Left lung (tissue), 10 donors: ENCODE data around the gene VPS33B. TPM values are rescaled to one million over a fixed set of nuclear protein-coding genes. Genes with fewer than 3 reads are reported as not detected.

Source experiments
- ATAC-seq: fragments of 200-7000 bp; cut with Tn5 transposase; one replicate; pipeline ENCODE4 v1.9.1; 2020; ENCODE audit warnings: moderate library complexity
- DNase-seq, 4 donors: peaks; one replicate each; pipeline ENCODE4 v3.0.0-alpha.2; 2013 to 2020
- H3K27ac ChIP-seq, 2 donors: fragments of 200-600 bp; sonication (generic) in 1 of 2; one replicate each; pipeline versions ENCODE4 v1.5.0 to v1.8.0; 2020 to 2021
- H3K27me3 ChIP-seq, 2 donors: fragments of 200-600 bp; sonication (generic) in 1 of 2; one replicate each; pipeline versions ENCODE4 v1.5.0 to v1.8.0; 2020 to 2021
- H3K36me3 ChIP-seq, 2 donors: fragments of 200-600 bp; sonication (generic) in 1 of 2; one replicate each; pipeline versions ENCODE4 v1.5.0 to v1.8.0; 2020 to 2021
- H3K4me1 ChIP-seq, 2 donors: fragments of 200-600 bp; one replicate each; pipeline ENCODE4 v1.8.0; 2021
- H3K4me3 ChIP-seq, 2 donors: fragments of 200-600 bp; sonication (generic) in 1 of 2; one replicate each; pipeline versions ENCODE4 v1.5.0 to v1.8.0; 2020 to 2021; ENCODE audit warnings: mild to moderate bottlenecking in 1 of 2
- H3K9me3 ChIP-seq, 2 donors: fragments of 200-600 bp; sonication (generic) in 1 of 2; one replicate each; pipeline versions ENCODE4 v1.5.0 to v1.8.0; 2020 to 2021
- CTCF ChIP-seq, 2 donors: fragments of 200-600 bp; sonication (generic) in 1 of 2; IDR thresholded peaks; one replicate each; pipeline versions ENCODE4 v1.5.0 to v1.8.0; 2021; ENCODE audit warnings: antibody characterized with exemption in 2 of 2
- intact Hi-C, 2 donors: fragments of 100-400 bp; cut with DNase I; formaldehyde crosslinking; loops; one replicate each; pipeline versions ENCODE4 v1.11.2 to v1.14.2; 2022
- polyA plus RNA-seq, 6 donors: library from polyadenylated mRNA; unstranded; fragments of 120-200 nt; gene quantifications; one replicate each; pipeline ENCODE4 v1.2.1, GENCODE V29; 2013; ENCODE audit not compliant: insufficient read length in 6 of 6
- total RNA-seq, 2 donors: library from RNA; stranded (reverse); fragmentation: NEBNext Ultra II Directional; extraction: Animal tissue kit (Norgen Biotek cat#: 25700); gene quantifications; one replicate each; pipeline ENCODE4 v1.2.1, GENCODE V29; 2021
- donor health status: DM: no; HTN: yes; CAD: no.
- donor health status: DM: no; HTN: no; CAD: no.

VPS33B gene
- total and polyA plus RNA-seq, 8 donors: 11.8 to 19.5 (median 18.0) TPM

- ATAC-seq: no peak
- DNase-seq: no peak
- Histone ChIP-seq H3K9me3 (no peaks in the 10 kb centered on the region), H3K27me3 (no peaks in the 10 kb centered on the region), H3K4me3 (no peak overlapping the region), H3K36me3 (no peaks in the 10 kb centered on the region), H3K27ac (no peak overlapping the region), H3K4me1 (peaks cover 0 to 20% of the 10 kb centered on the region in 2 donors)
- intact Hi-C loops: no loop called here
- no peak for TF ChIP-seq CTCF (IDR thresholded peaks at IDR 0.05)
Measured at GRCh38 chr15:90990446-90990845, 31.9 kb downstream of the VPS33B start.

DNA sequence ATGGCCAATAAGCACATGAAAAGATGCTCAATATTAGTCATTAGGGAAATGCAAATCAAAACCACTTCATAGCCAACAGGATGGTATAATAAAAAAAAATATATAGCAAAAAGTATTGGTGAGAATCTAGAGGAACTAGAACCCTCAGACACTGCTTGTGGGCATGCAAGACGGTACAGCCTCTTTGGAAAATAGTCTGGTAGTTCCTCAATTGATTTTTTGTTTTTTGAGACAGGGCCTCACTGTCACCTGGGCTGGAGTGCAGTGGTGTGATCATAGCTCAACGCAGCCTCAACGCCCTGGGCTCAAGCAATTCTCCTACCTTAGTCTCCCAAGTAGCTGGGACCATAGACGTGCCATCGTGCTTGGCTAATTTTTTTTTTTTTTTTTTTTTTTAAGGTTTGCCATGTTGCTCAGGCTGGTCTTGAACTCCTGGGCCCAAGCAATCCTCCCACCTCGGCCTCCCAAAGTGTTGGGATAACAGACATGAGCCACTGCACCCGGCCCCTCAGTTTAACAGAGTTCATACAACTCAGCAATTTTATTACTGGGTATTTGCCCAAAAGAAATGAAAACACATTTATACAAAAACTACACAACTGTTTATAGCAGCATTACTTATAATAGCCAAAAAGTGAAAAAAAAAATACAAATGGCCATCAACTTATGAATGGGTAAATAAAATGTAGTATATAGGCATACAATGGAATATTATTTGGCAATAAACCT is 33.2 kb downstream of the VPS33B start:
- no peaks in the 10 kb centered on the region for H3K27me3 ChIP-seq
- no peak overlapping the region for H3K27ac ChIP-seq
- ATAC-seq (no peak), DNase-seq (no peak)
- no peaks in the 10 kb centered on the region for H3K36me3 ChIP-seq
- intact Hi-C loops: no loop called here
- H3K9me3 ChIP-seq: no peaks in the 10 kb centered on the region
- H3K4me3 ChIP-seq: no peak overlapping the region
- TF ChIP-seq CTCF (IDR thresholded peaks at IDR 0.05): no peak
- H3K4me1 ChIP-seq: peaks cover 0 to 14% of the 10 kb centered on the region in 2 donors

- H3K27ac ChIP-seq: no peak overlapping the region
- peaks cover 0 to 14% of the 10 kb centered on the region in 2 donors for H3K4me1 ChIP-seq
- intact Hi-C loops: no loop called here
- no peaks in the 10 kb centered on the region for H3K9me3 ChIP-seq
- no peaks in the 10 kb centered on the region for H3K36me3 ChIP-seq
- no peak for TF ChIP-seq CTCF (IDR thresholded peaks at IDR 0.05)
- DNase-seq (no peak), ATAC-seq (peak; percentile 37)
- H3K4me3 ChIP-seq: no peak overlapping the region
- H3K27me3 ChIP-seq: no peaks in the 10 kb centered on the region
Measured at GRCh38 chr15:90988296-90988695, 34.1 kb downstream of the VPS33B start.

- H3K4me1 ChIP-seq: peaks cover 0 to 14% of the 10 kb centered on the region in 2 donors
- peak; percentile 40 for ATAC-seq
- DNase-seq: no peak
Measured at GRCh38 chr15:90987561-90988141, 34.7 kb downstream of the VPS33B start.

More at GRCh38 chr15:90987561-90988141, 34.7 kb downstream of the VPS33B start:
- Histone ChIP-seq H3K9me3 (no peaks in the 10 kb centered on the region), H3K36me3 (no peaks in the 10 kb centered on the region), H3K27me3 (no peaks in the 10 kb centered on the region), H3K4me3 (no peak overlapping the region), H3K27ac (no peak overlapping the region)
- intact Hi-C loops: no loop called here
- no peak for TF ChIP-seq CTCF (IDR thresholded peaks at IDR 0.05)
